Endothelial cell of umbilical vein (primary cell): ENCODE results near the gene NCOA3. TPM values are rescaled to one million over a fixed set of nuclear protein-coding genes. Genes with fewer than 3 reads are reported as not detected.

Experiments
- BruUV-seq: library from RNA; stranded (reverse); fragments of 400-500 nt; replicated peaks from 2 replicates; lab custom pipeline; 2021; lab: Mats Ljungman, UMichigan
- CTCF ChIA-PET: fragments of 300-600, 350-600 bp; sonication (Branson Sonifier 250); formaldehyde crosslinking; loops from one replicate; lab custom pipeline; 2021; ENCODE audit warnings: antibody characterized with exemption, inconsistent platforms; lab: Charles Lee
- POLR2A ChIA-PET: fragments of 300-600, 350-600 bp; sonication (Branson Sonifier 250); formaldehyde crosslinking; loops from one replicate; lab custom pipeline; 2021; ENCODE audit warnings: antibody characterized with exemption, inconsistent platforms; lab: Charles Lee
- DNase-seq: peaks from one replicate; pipeline ENCODE4 v3.0.0-alpha.2; 2011; ENCODE audit warnings: low read depth, low spot score
- FAIRE-seq: peaks from 2 replicates; lab custom pipeline; 2011; peaks lifted over from hg19 to GRCh38; lab: Jason Lieb, UNC
- H2AFZ ChIP-seq: 2 replicates; pipeline ENCODE4 v1.6.0; 2012; ENCODE audit warnings: low read depth, low read length, control low read depth, inconsistent platforms
- H3K27ac ChIP-seq: 2 replicates; pipeline ENCODE4 v1.5.1; 2011; ENCODE audit warnings: low read depth, mild to moderate bottlenecking, control low read depth, low read length, moderate library complexity; ENCODE audit not compliant: insufficient read depth
- H3K27me3 ChIP-seq, 2 experiments: 2 replicates each; pipeline versions ENCODE4 v1.6.0 to v1.6.1; 2011; ENCODE audit warnings: low read length in 2 of 2, mixed read lengths in 1 of 2; ENCODE audit not compliant: control insufficient read depth in 2 of 2, insufficient read depth in 2 of 2
- H3K36me3 ChIP-seq, 2 experiments: 2 replicates in 1 of 2; 3 replicates in 1 of 2; pipeline ENCODE4 v1.5.1; 2011; ENCODE audit warnings: low read length in 2 of 2, mild to moderate bottlenecking in 1 of 2, moderate library complexity in 1 of 2; ENCODE audit not compliant: control insufficient read depth in 2 of 2, insufficient read depth in 2 of 2; ENCODE audit errors: extremely low read depth in 1 of 2
- H3K4me1 ChIP-seq: 3 replicates; pipeline ENCODE4 v1.5.1; 2011; ENCODE audit warnings: mild to moderate bottlenecking, low read length; ENCODE audit not compliant: control insufficient read depth, insufficient read depth; ENCODE audit errors: extremely low read depth
- H3K4me2 ChIP-seq: 2 replicates; pipeline ENCODE4 v1.6.1; 2011; ENCODE audit warnings: low read length, control low read depth, mixed read lengths; ENCODE audit not compliant: insufficient read depth
- H3K4me3 ChIP-seq, 3 experiments: fragments of 200-600 bp in 1 of 3; sonication (generic), shearing (Covaris generic) in 1 of 3; replicated peaks in 1 of 3; 2 replicates each; pipeline ENCODE4 v1.5.1; 2011 to 2016; ENCODE audit warnings: control low read depth in 3 of 3, low read length in 3 of 3, mild to moderate bottlenecking in 2 of 3, inconsistent platforms in 1 of 3, low read depth in 1 of 3, moderate library complexity in 1 of 3; ENCODE audit not compliant: insufficient read depth in 1 of 3
- H3K79me2 ChIP-seq: 2 replicates; pipeline ENCODE4 v1.6.0; 2012; ENCODE audit warnings: low read length, inconsistent platforms; ENCODE audit not compliant: control insufficient read depth, insufficient read depth
- H3K9ac ChIP-seq: replicated peaks from 2 replicates; pipeline ENCODE3; 2011; ENCODE audit warnings: low read length, control low read depth; ENCODE audit not compliant: insufficient read depth; ENCODE audit errors: extremely low read depth
- H3K9me1 ChIP-seq: replicated peaks from 3 replicates; pipeline ENCODE4 v1.6.0; 2011; ENCODE audit warnings: mild to moderate bottlenecking, low read length; ENCODE audit not compliant: control insufficient read depth, insufficient read depth; ENCODE audit errors: extremely low read depth
- H3K9me3 ChIP-seq: replicated peaks from 2 replicates; pipeline ENCODE4 v1.5.1; 2012; ENCODE audit warnings: low read length, inconsistent platforms; ENCODE audit not compliant: control insufficient read depth, insufficient read depth
- H4K20me1 ChIP-seq: replicated peaks from 2 replicates; pipeline ENCODE3; 2011; ENCODE audit warnings: mild to moderate bottlenecking, low read length; ENCODE audit not compliant: control insufficient read depth, insufficient read depth; ENCODE audit errors: extremely low read depth
- EZH2 ChIP-seq: IDR thresholded peaks from 2 replicates; pipeline ENCODE4 v1.6.1; 2012; ENCODE audit warnings: borderline replicate concordance, low read depth, mild to moderate bottlenecking, moderate library complexity, low read length, inconsistent platforms; ENCODE audit not compliant: severe bottlenecking
- FOS ChIP-seq: IDR thresholded peaks from 2 replicates; pipeline ENCODE4 v1.6.1; 2011; ENCODE audit warnings: mild to moderate bottlenecking, low read length, moderate library complexity, borderline replicate concordance; ENCODE audit not compliant: insufficient read depth
- GATA2 ChIP-seq: IDR thresholded peaks from 2 replicates; pipeline ENCODE4 v1.7.0; 2011; ENCODE audit warnings: low read depth, mild to moderate bottlenecking, moderate library complexity, mixed read lengths, low read length; ENCODE audit not compliant: insufficient read length, insufficient read depth
- JUN ChIP-seq: IDR thresholded peaks from 2 replicates; pipeline ENCODE4 v1.6.1; 2011; ENCODE audit warnings: borderline replicate concordance, low read depth; ENCODE audit not compliant: insufficient read length, insufficient read depth
- MYC ChIP-seq: IDR thresholded peaks from one replicate; pipeline ENCODE4 v1.6.1; 2011; ENCODE audit warnings: mild to moderate bottlenecking, low read depth, low read length
- POLR2A ChIP-seq: IDR thresholded peaks from 2 replicates; pipeline ENCODE4 v1.6.1; 2012; ENCODE audit warnings: low read depth, mild to moderate bottlenecking, control low read depth, low read length
- POLR2AphosphoS5 ChIP-seq: IDR thresholded peaks from 2 replicates; pipeline ENCODE4 v1.6.1; 2012; ENCODE audit warnings: low read depth, mild to moderate bottlenecking, control low read depth, low read length, moderate library complexity; ENCODE audit not compliant: insufficient read depth
- dilution Hi-C: fragments of 300-500 bp; cut with MboI; formaldehyde crosslinking; loops from one replicate; pipeline ENCODE4 v1.15.0; 2019; ENCODE audit warnings: low sequenced_read_pairs; ENCODE audit not compliant: extremely low pct_ligation_motif_present
- intact Hi-C: fragments of 100-400 bp; cut with micrococcal nuclease; formaldehyde crosslinking; loops from one replicate; pipeline ENCODE4 v1.10.0; 2022
- polyA plus RNA-seq, 4 experiments: library from polyadenylated mRNA; depleted of rRNA in 3 of 4; stranded (reverse) in 3 of 4; unstranded in 1 of 4; fragments of >200 nt; gene quantifications; 2 replicates each; pipeline versions ENCODE4 v1.2.1 to v1.2.3, GENCODE V29; 2011 to 2012; ENCODE audit warnings: missing spikeins in 1 of 4
- total RNA-seq: library from RNA; stranded (reverse); gene quantifications from 2 replicates; pipeline ENCODE4 v1.2.3, GENCODE V29; 2021
- TF ChIP-seq, protein P1 (sequence below): IDR thresholded peaks from 2 replicates; pipeline ENCODE4 v1.6.1; 2011; ENCODE audit not compliant: insufficient read depth, insufficient read length
- TF ChIP-seq, protein P2 (sequence below), 2 donors: IDR thresholded peaks; 1 replicate in 1 of 2; 2 replicates in 1 of 2; pipeline ENCODE4 v1.5.1; 2011; ENCODE audit warnings: low read length in 2 of 2, mild to moderate bottlenecking in 2 of 2, moderate library complexity in 2 of 2, control low read depth in 1 of 2, inconsistent platforms in 1 of 2, low read depth in 1 of 2; ENCODE audit not compliant: insufficient read depth in 1 of 2; ENCODE audit errors: extremely low read depth in 1 of 2

NCOA3 gene
- total and polyA plus RNA-seq, 2 donors (not counting 3 experiments of a cell fraction or from before 2014, with no cell fraction given), result 12.0 to 35.6 TPM

DNA sequence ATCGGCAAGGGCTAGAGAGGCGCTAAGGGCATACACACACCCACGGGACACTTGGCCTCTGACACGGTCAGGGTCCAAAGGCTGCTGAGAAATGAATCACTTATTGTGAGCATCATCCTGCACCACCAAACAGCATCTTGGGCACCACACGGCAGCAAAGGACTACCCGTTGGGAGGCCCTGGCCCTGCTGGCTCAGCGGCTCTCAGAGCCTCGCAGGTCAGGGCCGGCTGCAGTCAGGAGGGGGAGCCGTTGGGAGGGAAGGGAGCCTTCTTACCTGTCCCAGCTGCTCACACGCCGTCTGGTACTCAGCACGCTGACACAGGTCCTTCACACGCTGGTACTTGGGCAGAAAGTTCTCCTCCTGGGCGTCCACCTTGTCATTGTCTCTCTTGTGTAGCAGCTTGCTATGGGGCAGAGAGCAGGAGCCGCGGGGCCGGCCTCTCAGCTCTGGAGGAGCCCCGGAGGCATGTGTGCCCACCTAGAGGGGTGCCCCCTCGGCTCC is 174.6 kb downstream of the NCOA3 start:
- POLR2A ChIA-PET, result no interaction called here
- no peak overlapping the region for H2AFZ ChIP-seq
- CTCF ChIA-PET, result interaction anchor here (1.1 to 15.4 kb wide), 6 partner anchors 12 to 944 kb away, joined by 3 to 302 read pairs (median 14); no protein-coding TSS in a partner anchor
- no peak overlapping the region for H3K4me2 ChIP-seq
- H3K4me3 ChIP-seq, result no peak overlapping the region
- no TSS peak for BruUV-seq
- H3K9me1 ChIP-seq, result no peaks in the 10 kb centered on the region
- H4K20me1 ChIP-seq, result no peaks in the 10 kb centered on the region
- no peaks in the 10 kb centered on the region for H3K36me3 ChIP-seq
- intact Hi-C loops, result loop anchor here (2.0 kb wide), 1 partner anchor 111 kb away; no protein-coding TSS in a partner anchor
- dilution Hi-C loops, result no loop called here
- TF ChIP-seq, protein P1, sequence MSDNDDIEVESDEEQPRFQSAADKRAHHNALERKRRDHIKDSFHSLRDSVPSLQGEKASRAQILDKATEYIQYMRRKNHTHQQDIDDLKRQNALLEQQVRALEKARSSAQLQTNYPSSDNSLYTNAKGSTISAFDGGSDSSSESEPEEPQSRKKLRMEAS, result no peak
- TF ChIP-seq GATA2 (no peak), POLR2A (no peak), JUN (no peak), MYC (no peak), FOS (no peak), POLR2AphosphoS5 (no peak), EZH2 (no peak)
- TF ChIP-seq, protein P2, sequence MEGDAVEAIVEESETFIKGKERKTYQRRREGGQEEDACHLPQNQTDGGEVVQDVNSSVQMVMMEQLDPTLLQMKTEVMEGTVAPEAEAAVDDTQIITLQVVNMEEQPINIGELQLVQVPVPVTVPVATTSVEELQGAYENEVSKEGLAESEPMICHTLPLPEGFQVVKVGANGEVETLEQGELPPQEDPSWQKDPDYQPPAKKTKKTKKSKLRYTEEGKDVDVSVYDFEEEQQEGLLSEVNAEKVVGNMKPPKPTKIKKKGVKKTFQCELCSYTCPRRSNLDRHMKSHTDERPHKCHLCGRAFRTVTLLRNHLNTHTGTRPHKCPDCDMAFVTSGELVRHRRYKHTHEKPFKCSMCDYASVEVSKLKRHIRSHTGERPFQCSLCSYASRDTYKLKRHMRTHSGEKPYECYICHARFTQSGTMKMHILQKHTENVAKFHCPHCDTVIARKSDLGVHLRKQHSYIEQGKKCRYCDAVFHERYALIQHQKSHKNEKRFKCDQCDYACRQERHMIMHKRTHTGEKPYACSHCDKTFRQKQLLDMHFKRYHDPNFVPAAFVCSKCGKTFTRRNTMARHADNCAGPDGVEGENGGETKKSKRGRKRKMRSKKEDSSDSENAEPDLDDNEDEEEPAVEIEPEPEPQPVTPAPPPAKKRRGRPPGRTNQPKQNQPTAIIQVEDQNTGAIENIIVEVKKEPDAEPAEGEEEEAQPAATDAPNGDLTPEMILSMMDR (IDR thresholded peaks at IDR 0.05; ENCODE audit: extremely low read depth in 1 of 2, insufficient read depth in 1 of 2, low read depth in 1 of 2, low read length in 2 of 2), result no peak
- FAIRE-seq (no peak), DNase-seq (no peak)
- H3K9ac ChIP-seq, result no peak overlapping the region
- no peaks in the 10 kb centered on the region for H3K4me1 ChIP-seq
- H3K9me3 ChIP-seq, result no peaks in the 10 kb centered on the region
- no peak overlapping the region for H3K27ac ChIP-seq
- H3K79me2 ChIP-seq, result no peaks in the 10 kb centered on the region
- no peaks in the 10 kb centered on the region for H3K27me3 ChIP-seq
